ENCODE results near the gene CSNK2A1. TPM values are rescaled to one million over a fixed set of nuclear protein-coding genes. Genes with fewer than 3 reads are reported as not detected.
"Not testable (repeated sequence)": the region's sequence is repeated elsewhere in the genome, so short reads cannot be mapped to it uniquely, and the experiment has no call there.

Gene CSNK2A1
- total and polyA plus RNA-seq, 5 donors from 2014 or later: 49.6 to 65.3 (median 52.7) TPM

GRCh38 chr20:582204-582603 is 38.6 kb upstream of the CSNK2A1 start:
- H3K4me1 Mint-ChIP-seq: no peaks in the 10 kb centered on the region
- Histone ChIP-seq H3K27ac (ENCODE audit: insufficient read depth, low read length, poor library complexity, severe bottlenecking) (no peak overlapping the region), H3K36me3 (ENCODE audit: control insufficient read depth, insufficient read depth, low read length) (no peaks in the 10 kb centered on the region), H3K27me3 (ENCODE audit: control insufficient read depth, insufficient read depth, low read length) (peaks cover 10% of the 10 kb centered on the region), H3K9me3 (ENCODE audit: control insufficient read depth in 2 of 2, low read length in 2 of 2) (no peaks in the 10 kb centered on the region), H3K4me3 (ENCODE audit: low read depth, low read length) (no peak overlapping the region), H3K4me1 (ENCODE audit: control insufficient read depth, insufficient read depth, low read length, poor library complexity, severe bottlenecking) (no peaks in the 10 kb centered on the region)
- peaks cover 13% of the 10 kb centered on the region for H3K27me3 Mint-ChIP-seq
- H3K4me3 Mint-ChIP-seq: no peak overlapping the region
- H3K36me3 Mint-ChIP-seq: no peaks in the 10 kb centered on the region
- H3K9me3 Mint-ChIP-seq: peaks cover 0 to 3% (median 0%) of the 10 kb centered on the region in 7 donors
- ATAC-seq (ENCODE audit: low read depth in 2 of 2) (no peak), DNase-seq (no peak)
- no peak overlapping the region for H3K27ac Mint-ChIP-seq

GRCh38 chr20:578940-579690 is 35.5 kb upstream of the CSNK2A1 start:
- not testable (repeated sequence) for H3K27me3 ChIP-seq (ENCODE audit: control insufficient read depth, insufficient read depth, low read length); H3K27ac ChIP-seq (ENCODE audit: insufficient read depth, low read length, poor library complexity, severe bottlenecking); ATAC-seq (ENCODE audit: low read depth in 2 of 2); H3K4me1 ChIP-seq (ENCODE audit: control insufficient read depth, insufficient read depth, low read length, poor library complexity, severe bottlenecking); H3K36me3 Mint-ChIP-seq; H3K36me3 ChIP-seq (ENCODE audit: control insufficient read depth, insufficient read depth, low read length); H3K4me1 Mint-ChIP-seq; H3K9me3 Mint-ChIP-seq; DNase-seq; H3K4me3 ChIP-seq (ENCODE audit: low read depth, low read length); H3K27ac Mint-ChIP-seq; H3K27me3 Mint-ChIP-seq; H3K4me3 Mint-ChIP-seq; H3K9me3 ChIP-seq (ENCODE audit: control insufficient read depth in 2 of 2, low read length in 2 of 2)

DNA sequence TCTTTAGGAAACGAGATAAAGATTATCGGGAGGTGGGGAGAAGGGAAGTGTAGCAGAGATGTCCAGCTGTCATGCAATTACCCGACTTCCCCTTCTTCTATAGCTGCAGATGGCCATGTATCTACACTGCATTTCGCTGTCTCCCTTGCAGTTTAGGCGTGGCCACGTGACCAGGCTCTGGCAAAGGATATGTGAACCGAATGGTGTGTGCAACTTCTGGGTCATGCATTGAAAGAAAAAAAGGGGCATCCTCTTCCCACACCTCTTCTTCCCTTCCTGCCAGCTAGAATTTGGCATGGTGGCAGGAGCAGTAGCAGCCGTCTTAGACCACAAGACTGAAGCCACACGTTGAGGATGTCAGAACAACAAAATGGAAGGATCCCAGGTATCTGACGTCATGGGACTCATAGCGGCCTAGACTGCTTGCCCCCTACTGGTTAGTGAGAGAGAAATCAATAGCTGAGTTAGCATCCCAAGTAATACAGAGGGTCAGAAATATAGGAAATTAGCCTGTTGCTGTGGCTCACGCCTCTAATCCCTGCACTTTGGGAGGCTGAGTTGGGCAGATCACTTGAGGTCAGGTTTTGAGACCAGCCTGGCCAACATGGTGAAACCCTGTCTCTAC is 33.7 kb upstream of the CSNK2A1 start:
- ATAC-seq (ENCODE audit: low read depth in 2 of 2) (no peak), DNase-seq (no peak)
- no peak overlapping the region for H3K4me3 ChIP-seq (ENCODE audit: low read depth, low read length)
- H3K4me1 Mint-ChIP-seq: no peaks in the 10 kb centered on the region
- no peaks in the 10 kb centered on the region for H3K4me1 ChIP-seq (ENCODE audit: control insufficient read depth, insufficient read depth, low read length, poor library complexity, severe bottlenecking)
- H3K27me3 Mint-ChIP-seq: peaks cover 17% of the 10 kb centered on the region
- H3K27ac ChIP-seq (ENCODE audit: insufficient read depth, low read length, poor library complexity, severe bottlenecking): no peak overlapping the region
- no peaks in the 10 kb centered on the region for H3K9me3 ChIP-seq (ENCODE audit: control insufficient read depth in 2 of 2, low read length in 2 of 2)
- H3K36me3 Mint-ChIP-seq: no peaks in the 10 kb centered on the region
- no peaks in the 10 kb centered on the region for H3K36me3 ChIP-seq (ENCODE audit: control insufficient read depth, insufficient read depth, low read length)
- no peak overlapping the region for H3K4me3 Mint-ChIP-seq
- no peak overlapping the region for H3K27ac Mint-ChIP-seq
- peaks cover 6% of the 10 kb centered on the region for H3K27me3 ChIP-seq (ENCODE audit: control insufficient read depth, insufficient read depth, low read length)
- peaks cover 0 to 1% (median 0%) of the 10 kb centered on the region in 7 donors for H3K9me3 Mint-ChIP-seq

DNA sequence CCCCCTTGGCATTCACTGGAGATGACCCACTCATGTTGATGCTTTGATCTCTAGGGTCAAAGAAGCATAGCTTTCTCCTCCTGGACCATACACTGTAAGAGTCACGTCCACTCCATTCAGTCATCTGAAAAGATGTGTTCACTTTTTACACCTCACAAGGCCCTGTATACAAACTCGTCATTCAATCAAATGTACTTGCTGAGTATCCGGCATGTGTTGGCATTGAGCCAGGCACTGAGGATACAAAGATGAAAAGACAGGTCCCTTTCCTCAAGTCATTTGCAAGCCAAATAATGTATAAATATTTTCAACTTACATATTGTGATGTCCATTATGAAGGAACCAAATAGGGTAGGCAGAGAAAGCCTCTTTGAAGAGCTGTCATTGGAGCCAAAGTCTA is 32.6 kb upstream of the CSNK2A1 start:
- no peak overlapping the region for H3K4me3 ChIP-seq (ENCODE audit: low read depth, low read length)
- no peak overlapping the region for H3K27ac ChIP-seq (ENCODE audit: insufficient read depth, low read length, poor library complexity, severe bottlenecking)
- H3K4me1 ChIP-seq (ENCODE audit: control insufficient read depth, insufficient read depth, low read length, poor library complexity, severe bottlenecking): no peaks in the 10 kb centered on the region
- Mint-ChIP-seq H3K9me3 (peaks cover 0 to 1% (median 0%) of the 10 kb centered on the region in 7 donors), H3K36me3 (no peaks in the 10 kb centered on the region), H3K4me1 (no peaks in the 10 kb centered on the region), H3K27me3 (peaks cover 24% of the 10 kb centered on the region), H3K4me3 (no peak overlapping the region), H3K27ac (no peak overlapping the region)
- ATAC-seq (ENCODE audit: low read depth in 2 of 2): no peak
- no peaks in the 10 kb centered on the region for H3K9me3 ChIP-seq (ENCODE audit: control insufficient read depth in 2 of 2, low read length in 2 of 2)
- no peaks in the 10 kb centered on the region for H3K36me3 ChIP-seq (ENCODE audit: control insufficient read depth, insufficient read depth, low read length)
- peaks cover 2% of the 10 kb centered on the region for H3K27me3 ChIP-seq (ENCODE audit: control insufficient read depth, insufficient read depth, low read length)
- no peak for DNase-seq

DNA sequence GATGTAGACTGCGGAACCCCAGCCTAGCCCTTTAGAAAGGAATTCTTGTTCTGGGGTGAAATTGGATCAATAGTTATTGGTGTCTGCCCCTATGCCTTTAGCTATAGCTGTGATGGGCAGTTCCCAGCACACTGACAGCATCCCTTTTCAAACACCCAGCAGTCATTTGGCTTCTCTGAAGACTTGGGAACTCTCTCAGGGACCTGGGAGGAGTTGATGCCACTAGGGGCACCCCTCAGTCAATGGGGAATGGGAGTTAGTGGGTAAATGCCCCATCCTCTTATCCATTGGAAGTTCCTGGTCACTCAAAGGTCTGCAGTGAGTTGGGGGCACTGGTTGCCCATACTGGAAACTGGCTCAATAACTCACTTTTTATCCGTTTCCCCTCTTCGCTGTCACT is 31.6 kb upstream of the CSNK2A1 start:
- H3K27me3 ChIP-seq (ENCODE audit: control insufficient read depth, insufficient read depth, low read length): peaks cover under 1% of the 10 kb centered on the region
- H3K27me3 Mint-ChIP-seq: peaks cover 27% of the 10 kb centered on the region
- H3K9me3 Mint-ChIP-seq: peaks cover 0 to 1% (median 0%) of the 10 kb centered on the region in 7 donors
- H3K4me1 ChIP-seq (ENCODE audit: control insufficient read depth, insufficient read depth, low read length, poor library complexity, severe bottlenecking): no peaks in the 10 kb centered on the region
- no peak overlapping the region for H3K27ac Mint-ChIP-seq
- no peaks in the 10 kb centered on the region for H3K36me3 Mint-ChIP-seq
- no peaks in the 10 kb centered on the region for H3K36me3 ChIP-seq (ENCODE audit: control insufficient read depth, insufficient read depth, low read length)
- H3K4me1 Mint-ChIP-seq: no peaks in the 10 kb centered on the region
- H3K4me3 ChIP-seq (ENCODE audit: low read depth, low read length): no peak overlapping the region
- no peak for DNase-seq
- H3K27ac ChIP-seq (ENCODE audit: insufficient read depth, low read length, poor library complexity, severe bottlenecking): no peak overlapping the region
- H3K4me3 Mint-ChIP-seq: no peak overlapping the region
- ATAC-seq (ENCODE audit: low read depth in 2 of 2): no peak
- H3K9me3 ChIP-seq (ENCODE audit: control insufficient read depth in 2 of 2, low read length in 2 of 2): no peaks in the 10 kb centered on the region

DNA sequence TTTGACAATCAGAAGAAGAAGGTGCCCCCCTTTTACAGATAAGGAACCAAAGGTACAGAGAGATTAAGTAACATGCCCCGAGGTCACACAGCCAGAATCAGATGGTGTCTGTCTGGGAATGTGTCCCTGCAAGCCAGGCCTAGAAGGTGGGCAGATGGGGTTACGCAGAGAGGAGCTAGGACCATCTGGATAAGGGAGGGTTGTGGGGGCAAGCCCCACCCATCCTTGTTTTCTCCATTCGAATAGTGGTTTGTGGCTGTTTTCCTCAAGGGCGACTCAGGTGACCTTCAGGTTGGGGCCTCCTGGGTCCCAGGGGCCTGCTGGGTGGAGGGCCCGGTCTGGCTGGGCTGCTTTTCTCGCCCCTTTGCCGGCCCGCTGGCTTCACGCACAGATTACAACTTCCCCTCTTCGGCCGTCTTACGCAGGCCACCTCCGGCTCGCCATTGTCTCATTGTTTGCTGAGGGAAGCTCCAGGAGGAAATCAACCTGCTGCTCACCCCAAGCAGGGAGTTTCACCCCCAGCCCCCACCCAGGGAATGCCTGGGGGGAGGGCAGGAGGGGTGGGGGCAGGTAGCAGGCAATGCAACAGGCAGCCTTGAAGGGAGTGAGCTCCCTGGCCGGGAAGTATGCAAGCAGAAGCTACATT is 30.8 kb upstream of the CSNK2A1 start:
- Mint-ChIP-seq H3K27me3 (peaks cover 27% of the 10 kb centered on the region), H3K9me3 (peaks cover 0 to 1% (median 0%) of the 10 kb centered on the region in 7 donors), H3K27ac (no peak overlapping the region), H3K36me3 (no peaks in the 10 kb centered on the region), H3K4me3 (no peak overlapping the region), H3K4me1 (no peaks in the 10 kb centered on the region)
- H3K27ac ChIP-seq (ENCODE audit: insufficient read depth, low read length, poor library complexity, severe bottlenecking): no peak overlapping the region
- no peaks in the 10 kb centered on the region for H3K27me3 ChIP-seq (ENCODE audit: control insufficient read depth, insufficient read depth, low read length)
- H3K9me3 ChIP-seq (ENCODE audit: control insufficient read depth in 2 of 2, low read length in 2 of 2): no peaks in the 10 kb centered on the region
- no peaks in the 10 kb centered on the region for H3K36me3 ChIP-seq (ENCODE audit: control insufficient read depth, insufficient read depth, low read length)
- DNase-seq (no peak), ATAC-seq (ENCODE audit: low read depth in 2 of 2) (no peak)
- H3K4me1 ChIP-seq (ENCODE audit: control insufficient read depth, insufficient read depth, low read length, poor library complexity, severe bottlenecking): no peaks in the 10 kb centered on the region
- H3K4me3 ChIP-seq (ENCODE audit: low read depth, low read length): no peak overlapping the region

- no peaks in the 10 kb centered on the region for H3K9me3 ChIP-seq (ENCODE audit: control insufficient read depth in 2 of 2, low read length in 2 of 2)
- H3K27ac Mint-ChIP-seq: no peak overlapping the region
- peaks cover 27% of the 10 kb centered on the region for H3K27me3 Mint-ChIP-seq
Observed at GRCh38 chr20:573414-574296, 30.1 kb upstream of the CSNK2A1 start.

More at GRCh38 chr20:573414-574296, 30.1 kb upstream of the CSNK2A1 start:
- Histone ChIP-seq H3K4me1 (ENCODE audit: control insufficient read depth, insufficient read depth, low read length, poor library complexity, severe bottlenecking) (no peaks in the 10 kb centered on the region), H3K4me3 (ENCODE audit: low read depth, low read length) (no peak overlapping the region), H3K27ac (ENCODE audit: insufficient read depth, low read length, poor library complexity, severe bottlenecking) (no peak overlapping the region), H3K27me3 (ENCODE audit: control insufficient read depth, insufficient read depth, low read length) (no peaks in the 10 kb centered on the region), H3K36me3 (ENCODE audit: control insufficient read depth, insufficient read depth, low read length) (no peaks in the 10 kb centered on the region)
- Mint-ChIP-seq H3K9me3 (peaks cover 0 to 1% (median 0%) of the 10 kb centered on the region in 7 donors), H3K4me3 (no peak overlapping the region), H3K4me1 (no peaks in the 10 kb centered on the region), H3K36me3 (no peaks in the 10 kb centered on the region)
- ATAC-seq (ENCODE audit: low read depth in 2 of 2) (no peak), DNase-seq (no peak)

Measured in CD4-positive, CD25-positive, alpha-beta regulatory T cell (primary cell).